ENCODE measurements around the gene PAPSS1. TPM values are rescaled to one million over a fixed set of nuclear protein-coding genes. Genes with fewer than 3 reads are reported as not detected.

The PAPSS1 gene
- total and polyA plus RNA-seq, 2 experiments from 2014 or later: 69.6 to 69.9 TPM

- TF ChIP-seq EZH2 (IDR thresholded peaks at IDR 0.05; ENCODE audit: insufficient read depth, poor library complexity, severe bottlenecking) (no peak), EZH2phosphoT487 (IDR thresholded peaks at IDR 0.05; ENCODE audit: insufficient read depth, low read depth) (no peak)
- Histone ChIP-seq H3K4me1 (ENCODE audit: insufficient read depth) (0 out of 2 replicates have a peak, but pooled peaks cover 10% of the 10 kb centered on the region), H3K9ac (no peak overlapping the region), H3K27me3 (replicated peaks; ENCODE audit: insufficient read depth) (no peaks in the 10 kb centered on the region), H3F3A (ENCODE audit: insufficient read depth) (0 out of 2 replicates have a peak, but pooled peaks cover 11% of the 10 kb centered on the region), H3K4me3 (no peak overlapping the region), H3K79me2 (ENCODE audit: insufficient read depth) (no peaks in the 10 kb centered on the region), H2AFZ (peak overlapping the region; percentile 56), H3K9me2 (ENCODE audit: insufficient read depth) (no peaks in the 10 kb centered on the region), H3K36me3 (ENCODE audit: low read depth) (no peaks in the 10 kb centered on the region), H3K9me3 (ENCODE audit: low read depth) (no peaks in the 10 kb centered on the region), H3K4me2 (ENCODE audit: unreplicated experiment) (peak overlapping the region; percentile 10), H4K20me1 (ENCODE audit: insufficient read depth) (no peaks in the 10 kb centered on the region), H3K27ac (peak overlapping the region; percentile 25; the same call in 1 of the 2 replicates)
- in situ Hi-C loops (cut with MboI): no loop called here
- peak; percentile 49 for DNase-seq
- 13 to 19% methylated on average over 11 of the region's 11 CpGs for WGBS, 2 experiments (ENCODE audit: low coverage in 1 of 2, low lambda C conversion rate in 2 of 2, missing lambda C conversion rate in 2 of 2)
Observed at GRCh38 chr4:107740950-107741701, 21.1 kb upstream of the PAPSS1 start.

GRCh38 chr4:107740381-107740780 lies 20.3 kb upstream of the PAPSS1 start:
- no peak for TF ChIP-seq EZH2 (IDR thresholded peaks at IDR 0.05; ENCODE audit: insufficient read depth, poor library complexity, severe bottlenecking)
- TF ChIP-seq EZH2phosphoT487 (IDR thresholded peaks at IDR 0.05; ENCODE audit: insufficient read depth, low read depth): no peak
- in situ Hi-C loops (cut with MboI): no loop called here
- Histone ChIP-seq H3K4me3 (no peak overlapping the region), H2AFZ (peak overlapping the region; percentile 56), H3K9me2 (ENCODE audit: insufficient read depth) (no peaks in the 10 kb centered on the region), H3K4me1 (ENCODE audit: insufficient read depth) (0 out of 2 replicates have a peak, but pooled peaks cover 10% of the 10 kb centered on the region), H3K79me2 (ENCODE audit: insufficient read depth) (no peaks in the 10 kb centered on the region), H3K27me3 (replicated peaks; ENCODE audit: insufficient read depth) (no peaks in the 10 kb centered on the region), H3K27ac (no peak overlapping the region), H3K9me3 (ENCODE audit: low read depth) (no peaks in the 10 kb centered on the region), H3K36me3 (ENCODE audit: low read depth) (no peaks in the 10 kb centered on the region), H4K20me1 (ENCODE audit: insufficient read depth) (no peaks in the 10 kb centered on the region), H3K4me2 (ENCODE audit: unreplicated experiment) (no peak overlapping the region), H3K9ac (no peak overlapping the region), H3F3A (ENCODE audit: insufficient read depth) (0 out of 2 replicates have a peak, but pooled peaks cover 11% of the 10 kb centered on the region)
- WGBS, 2 experiments (ENCODE audit: low coverage in 1 of 2, low lambda C conversion rate in 2 of 2, missing lambda C conversion rate in 2 of 2): 69 to 71% methylated on average over 3 of the region's 3 CpGs
- DNase-seq: no peak

- Histone ChIP-seq H3K9me3 (ENCODE audit: low read depth) (no peaks in the 10 kb centered on the region), H3K4me2 (ENCODE audit: unreplicated experiment) (no peak overlapping the region), H3F3A (ENCODE audit: insufficient read depth) (0 out of 2 replicates have a peak, but pooled peaks cover 11% of the 10 kb centered on the region), H3K79me2 (ENCODE audit: insufficient read depth) (no peaks in the 10 kb centered on the region), H3K36me3 (ENCODE audit: low read depth) (no peaks in the 10 kb centered on the region), H4K20me1 (ENCODE audit: insufficient read depth) (no peaks in the 10 kb centered on the region), H2AFZ (no peak overlapping the region), H3K4me1 (ENCODE audit: insufficient read depth) (0 out of 2 replicates have a peak, but pooled peaks cover 10% of the 10 kb centered on the region), H3K9me2 (ENCODE audit: insufficient read depth) (no peaks in the 10 kb centered on the region), H3K27ac (no peak overlapping the region), H3K4me3 (no peak overlapping the region), H3K9ac (no peak overlapping the region), H3K27me3 (replicated peaks; ENCODE audit: insufficient read depth) (no peaks in the 10 kb centered on the region)
- in situ Hi-C loops (cut with MboI): no loop called here
- no peak for DNase-seq
- WGBS, 2 experiments (ENCODE audit: low coverage in 1 of 2, low lambda C conversion rate in 2 of 2, missing lambda C conversion rate in 2 of 2): 66 to 70% methylated on average over 4 of the region's 4 CpGs
- TF ChIP-seq EZH2phosphoT487 (IDR thresholded peaks at IDR 0.05; ENCODE audit: insufficient read depth, low read depth) (no peak), EZH2 (IDR thresholded peaks at IDR 0.05; ENCODE audit: insufficient read depth, poor library complexity, severe bottlenecking) (no peak)
Observed at GRCh38 chr4:107737450-107737849, 17.4 kb upstream of the PAPSS1 start.

- Histone ChIP-seq H3K4me2 (ENCODE audit: unreplicated experiment) (no peak overlapping the region), H3K4me1 (ENCODE audit: insufficient read depth) (0 out of 2 replicates have a peak, but pooled peaks cover 10% of the 10 kb centered on the region), H4K20me1 (ENCODE audit: insufficient read depth) (no peaks in the 10 kb centered on the region), H3K4me3 (no peak overlapping the region), H3F3A (ENCODE audit: insufficient read depth) (0 out of 2 replicates have a peak, but pooled peaks cover 11% of the 10 kb centered on the region), H3K9ac (no peak overlapping the region), H3K9me3 (ENCODE audit: low read depth) (no peaks in the 10 kb centered on the region), H2AFZ (no peak overlapping the region), H3K9me2 (ENCODE audit: insufficient read depth) (no peaks in the 10 kb centered on the region), H3K79me2 (ENCODE audit: insufficient read depth) (no peaks in the 10 kb centered on the region), H3K27me3 (replicated peaks; ENCODE audit: insufficient read depth) (no peaks in the 10 kb centered on the region), H3K36me3 (ENCODE audit: low read depth) (no peaks in the 10 kb centered on the region), H3K27ac (no peak overlapping the region)
- WGBS, 2 experiments (ENCODE audit: low coverage in 1 of 2, low lambda C conversion rate in 2 of 2, missing lambda C conversion rate in 2 of 2): 33 to 37% methylated on average over 7 of the region's 7 CpGs
- TF ChIP-seq EZH2 (IDR thresholded peaks at IDR 0.05; ENCODE audit: insufficient read depth, poor library complexity, severe bottlenecking): no peak
- no peak for TF ChIP-seq EZH2phosphoT487 (IDR thresholded peaks at IDR 0.05; ENCODE audit: insufficient read depth, low read depth)
- in situ Hi-C loops (cut with MboI): no loop called here
- peak; percentile 58 for DNase-seq
Observed at GRCh38 chr4:107736924-107737448, 17.0 kb upstream of the PAPSS1 start.

All from GM23248 (cell line).